Neuronal stem cell (in vitro differentiated cells): ENCODE measurements around the gene GGACT.

Experiments used
- DNase-seq: peaks from one replicate; pipeline ENCODE4 v3.0.0-alpha.2; 2013; ENCODE audit warnings: low spot score
- H2AFZ ChIP-seq: one replicate; pipeline ENCODE4 v1.6.1; 2013; ENCODE audit warnings: mild to moderate bottlenecking, low read length, inconsistent platforms
- H2AK5ac ChIP-seq: 2 replicates; pipeline ENCODE4 v1.6.1; 2013; ENCODE audit warnings: low read depth, mild to moderate bottlenecking, inconsistent platforms, low read length, moderate library complexity, mixed read lengths
- H2BK120ac ChIP-seq: 2 replicates; pipeline ENCODE4 v1.6.1; 2013; ENCODE audit warnings: low read depth, mild to moderate bottlenecking, inconsistent platforms, low read length, moderate library complexity, mixed read lengths
- H2BK12ac ChIP-seq: one replicate; pipeline ENCODE4 v1.6.1; 2013; ENCODE audit warnings: low read length, inconsistent platforms
- H2BK15ac ChIP-seq: 2 replicates; pipeline ENCODE4 v1.6.1; 2013; ENCODE audit warnings: mild to moderate bottlenecking, low read length, inconsistent platforms, mixed read lengths
- H2BK5ac ChIP-seq: one replicate; pipeline ENCODE4 v1.6.1; 2013; ENCODE audit warnings: inconsistent platforms, mild to moderate bottlenecking, low read length, moderate library complexity
- H3K14ac ChIP-seq: one replicate; pipeline ENCODE4 v1.6.1; 2013; ENCODE audit warnings: low read length, inconsistent platforms
- H3K18ac ChIP-seq: 2 replicates; pipeline ENCODE4 v1.6.1; 2013; ENCODE audit warnings: low read length, inconsistent platforms
- H3K23ac ChIP-seq: 2 replicates; pipeline ENCODE4 v1.6.1; 2013; ENCODE audit warnings: low read depth, mild to moderate bottlenecking, mixed read lengths, low read length, inconsistent platforms; ENCODE audit not compliant: poor library complexity
- H3K27ac ChIP-seq: replicated peaks from 3 replicates; pipeline ENCODE4 v1.5.1; 2013; ENCODE audit warnings: low read length, inconsistent platforms
- H3K27me3 ChIP-seq, 3 experiments: 2 replicates each; pipeline ENCODE4 v1.6.1; 2013; ENCODE audit warnings: low read length in 3 of 3, mild to moderate bottlenecking in 2 of 3, inconsistent platforms in 1 of 3, low read depth in 1 of 3, mixed read lengths in 1 of 3, moderate library complexity in 1 of 3; ENCODE audit not compliant: control insufficient read depth in 3 of 3, insufficient read depth in 3 of 3
- H3K36me3 ChIP-seq, 2 donors: replicated peaks in 1 of 2; 2 replicates each; pipeline ENCODE4 v1.6.1; 2013; ENCODE audit warnings: low read length in 2 of 2; ENCODE audit not compliant: control insufficient read depth in 2 of 2, insufficient read depth in 2 of 2
- H3K4ac ChIP-seq: 2 replicates; pipeline ENCODE4 v1.6.1; 2013; ENCODE audit warnings: inconsistent platforms, mild to moderate bottlenecking, low read length, moderate library complexity
- H3K4me1 ChIP-seq, 2 donors: 1 replicate in 1 of 2; 2 replicates in 1 of 2; pipeline ENCODE4 v1.6.1; 2013; ENCODE audit warnings: low read length in 2 of 2, low read depth in 1 of 2; ENCODE audit not compliant: control insufficient read depth in 2 of 2, insufficient read depth in 1 of 2
- H3K4me2 ChIP-seq: one replicate; pipeline ENCODE4 v1.6.1; 2013; ENCODE audit warnings: mild to moderate bottlenecking, low read length, inconsistent platforms; ENCODE audit not compliant: insufficient read depth, poor library complexity, severe bottlenecking
- H3K4me3 ChIP-seq, 2 donors: 2 replicates each; pipeline ENCODE4 v1.5.1; 2013; ENCODE audit warnings: low read length in 2 of 2, mild to moderate bottlenecking in 2 of 2, inconsistent platforms in 1 of 2, moderate library complexity in 1 of 2
- H3K79me1 ChIP-seq: one replicate; pipeline ENCODE4 v1.6.1; 2013; ENCODE audit warnings: low read depth, mild to moderate bottlenecking, inconsistent platforms, low read length, moderate library complexity
- H3K9ac ChIP-seq: one replicate; pipeline ENCODE4 v1.6.1; 2013; ENCODE audit warnings: mild to moderate bottlenecking, low read depth, low read length, inconsistent platforms; ENCODE audit not compliant: poor library complexity
- H3K9me3 ChIP-seq, 2 donors: replicated peaks in 1 of 2; 2 replicates each; pipeline versions ENCODE3 to v1.6.1; 2013; ENCODE audit warnings: low read length in 2 of 2, mild to moderate bottlenecking in 2 of 2, inconsistent platforms in 1 of 2, low read depth in 1 of 2, mixed read lengths in 1 of 2, moderate library complexity in 1 of 2; ENCODE audit not compliant: control insufficient read depth in 2 of 2, insufficient read depth in 1 of 2
- H4K8ac ChIP-seq: one replicate; pipeline ENCODE4 v1.6.1; 2013; ENCODE audit warnings: low read depth, mild to moderate bottlenecking, inconsistent platforms, low read length, moderate library complexity
- H4K91ac ChIP-seq: one replicate; pipeline ENCODE4 v1.6.1; 2013; ENCODE audit warnings: low read length, low read depth, mild to moderate bottlenecking, inconsistent platforms; ENCODE audit not compliant: poor library complexity
- WGBS, 2 donors: extraction: QIAGEN DNeasy Blood & Tissue Kit; methylation state at CpG; one replicate each; pipeline ENCODE4 v1.1.7; 2013; ENCODE audit warnings: missing lambda C conversion rate in 2 of 2, mixed read lengths in 1 of 2; ENCODE audit not compliant: insufficient read length in 2 of 2, insufficient replicate concordance in 1 of 2; ENCODE audit errors: extremely low coverage in 2 of 2; 5-methylcytosine and 5-hydroxymethylcytosine counted together

Gene GGACT

DNA sequence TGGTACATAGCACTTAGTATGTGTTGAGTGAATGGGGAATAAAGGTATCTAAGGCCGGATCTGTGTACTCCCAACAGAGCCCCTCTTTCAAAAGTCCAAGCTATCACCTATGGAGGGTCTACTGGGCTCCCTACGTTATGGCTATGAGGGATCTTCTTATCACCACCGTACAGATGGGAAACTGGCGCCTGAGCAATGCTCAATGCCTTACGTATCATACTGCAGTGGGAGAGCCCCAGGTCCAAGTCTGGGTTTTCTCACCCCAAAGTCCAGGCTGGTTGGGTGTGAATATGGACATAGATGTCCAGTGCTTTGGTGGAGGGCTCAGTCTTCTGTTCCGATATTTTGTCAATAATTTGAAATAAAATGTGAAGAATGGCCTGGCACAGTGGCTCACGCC is 13.1 kb upstream of the GGACT start:
- no peak for DNase-seq
- Histone ChIP-seq H4K91ac (no peak overlapping the region), H4K8ac (no peak overlapping the region), H3K4me1 (no peaks in the 10 kb centered on the region), H3K9me3 (no peaks in the 10 kb centered on the region), H2AK5ac (no peak overlapping the region), H3K27me3 (no peaks in the 10 kb centered on the region), H3K4ac (no peak overlapping the region), H3K79me1 (no peaks in the 10 kb centered on the region), H2BK120ac (no peak overlapping the region), H2BK12ac (no peak overlapping the region), H2BK15ac (no peak overlapping the region), H3K9ac (no peak overlapping the region), H3K27ac (no peak overlapping the region), H3K36me3 (peaks cover 0 to 26% of the 10 kb centered on the region in 2 donors), H2BK5ac (no peak overlapping the region), H2AFZ (no peak overlapping the region), H3K18ac (no peak overlapping the region), H3K14ac (no peak overlapping the region), H3K23ac (no peak overlapping the region), H3K4me2 (no peak overlapping the region), H3K4me3 (no peak overlapping the region)
- no CpG with 5 or more reads among the region's 7 CpGs for WGBS, 2 donors

DNA sequence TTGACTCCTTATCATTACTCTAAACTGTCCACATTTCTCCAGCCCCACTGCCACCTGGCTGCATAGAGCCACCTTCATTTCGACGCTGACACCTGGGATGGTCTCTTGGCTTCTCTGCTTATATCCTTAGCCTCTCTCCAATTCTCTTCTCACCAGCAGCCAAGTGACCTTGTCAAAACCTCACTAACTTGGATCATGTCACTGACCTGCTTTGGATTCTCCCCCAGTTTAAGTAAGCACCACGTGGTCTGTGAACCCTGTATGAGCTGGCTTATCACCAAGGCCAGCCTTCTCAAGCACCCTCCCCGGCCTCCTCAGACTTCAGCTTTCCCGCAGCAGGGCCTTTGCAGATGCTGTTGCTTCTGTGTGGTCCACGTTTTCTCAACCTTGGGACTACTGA is 12.3 kb upstream of the GGACT start:
- H3K27me3 ChIP-seq, result no peaks in the 10 kb centered on the region
- no peak overlapping the region for H3K18ac ChIP-seq

GRCh38 chr13:100600461-100600860 is 11.9 kb upstream of the GGACT start:
- no peak overlapping the region for H3K4me3 ChIP-seq
- no peak overlapping the region for H2BK15ac ChIP-seq
- no peaks in the 10 kb centered on the region for H3K79me1 ChIP-seq
- H2BK120ac ChIP-seq, result no peak overlapping the region
- H3K23ac ChIP-seq, result no peak overlapping the region
- no peak overlapping the region for H2AK5ac ChIP-seq
- H4K91ac ChIP-seq, result no peak overlapping the region
- no peaks in the 10 kb centered on the region for H3K4me1 ChIP-seq
- peaks cover 0 to 18% of the 10 kb centered on the region in 2 donors for H3K36me3 ChIP-seq
- no peak overlapping the region for H3K4me2 ChIP-seq
- H3K27ac ChIP-seq, result no peak overlapping the region
- H3K9me3 ChIP-seq, result no peaks in the 10 kb centered on the region
- H3K18ac ChIP-seq, result no peak overlapping the region
- H2BK12ac ChIP-seq, result no peak overlapping the region
- H3K9ac ChIP-seq, result no peak overlapping the region
- no peak overlapping the region for H2BK5ac ChIP-seq
- no peaks in the 10 kb centered on the region for H3K27me3 ChIP-seq
- H3K4ac ChIP-seq, result no peak overlapping the region
- no CpG with 5 or more reads among the region's 6 CpGs for WGBS, 2 donors
- no peak overlapping the region for H2AFZ ChIP-seq
- DNase-seq, result no peak
- no peak overlapping the region for H3K14ac ChIP-seq
- no peak overlapping the region for H4K8ac ChIP-seq

More for the DNA sequence above, 12.3 kb upstream of the GGACT start:
- H4K91ac ChIP-seq, result no peak overlapping the region
- H2BK5ac ChIP-seq, result no peak overlapping the region
- no peak overlapping the region for H4K8ac ChIP-seq
- no peak overlapping the region for H3K27ac ChIP-seq
- no peak overlapping the region for H2BK12ac ChIP-seq
- WGBS, 2 donors, result no CpG with 5 or more reads among the region's 6 CpGs
- no peak for DNase-seq
- H3K4me1 ChIP-seq, result no peaks in the 10 kb centered on the region
- no peaks in the 10 kb centered on the region for H3K79me1 ChIP-seq
- no peak overlapping the region for H2BK15ac ChIP-seq
- no peak overlapping the region for H3K9ac ChIP-seq
- no peak overlapping the region for H3K4me2 ChIP-seq
- no peak overlapping the region for H2BK120ac ChIP-seq
- no peak overlapping the region for H2AK5ac ChIP-seq
- H3K23ac ChIP-seq, result no peak overlapping the region
- H3K9me3 ChIP-seq, result no peaks in the 10 kb centered on the region
- H3K4me3 ChIP-seq, result no peak overlapping the region
- peaks cover 0 to 20% of the 10 kb centered on the region in 2 donors for H3K36me3 ChIP-seq
- no peak overlapping the region for H2AFZ ChIP-seq
- H3K4ac ChIP-seq, result no peak overlapping the region
- no peak overlapping the region for H3K14ac ChIP-seq

- no peaks in the 10 kb centered on the region for H3K79me1 ChIP-seq
- no peaks in the 10 kb centered on the region for H3K27me3 ChIP-seq
- no peak overlapping the region for H3K4me3 ChIP-seq
- H2BK5ac ChIP-seq, result no peak overlapping the region
- H3K23ac ChIP-seq, result no peak overlapping the region
- H3K9ac ChIP-seq, result no peak overlapping the region
- H2BK15ac ChIP-seq, result no peak overlapping the region
- no peak overlapping the region for H4K8ac ChIP-seq
- WGBS, 2 donors, result no CpG with 5 or more reads among the region's 4 CpGs
- H3K4me2 ChIP-seq, result no peak overlapping the region
- H2BK12ac ChIP-seq, result no peak overlapping the region
- no peak overlapping the region for H3K4ac ChIP-seq
- no peak overlapping the region for H2AK5ac ChIP-seq
- H3K27ac ChIP-seq, result no peak overlapping the region
- no peak overlapping the region for H3K14ac ChIP-seq
- H4K91ac ChIP-seq, result peak overlapping the region; percentile 6
- no peak overlapping the region for H2AFZ ChIP-seq
- H3K9me3 ChIP-seq, result no peaks in the 10 kb centered on the region
- DNase-seq, result no peak
- no peak overlapping the region for H2BK120ac ChIP-seq
- no peaks in the 10 kb centered on the region for H3K36me3 ChIP-seq
- H3K4me1 ChIP-seq, result no peaks in the 10 kb centered on the region
- H3K18ac ChIP-seq, result no peak overlapping the region
Measured at GRCh38 chr13:100597253-100597652, 8.7 kb upstream of the GGACT start.
